RPMI7951 (cell line): ENCODE data around the gene TOB2. TPM values are rescaled to one million over a fixed set of nuclear protein-coding genes. Genes with fewer than 3 reads are reported as not detected.
"Not testable (repeated sequence)": the region's sequence is repeated elsewhere in the genome, so short reads cannot be mapped to it uniquely, and the experiment has no call there.

ENCODE experiments used
- DNase-seq: peaks from one replicate; pipeline ENCODE4 v3.0.0-alpha.2; 2012; ENCODE audit warnings: low read depth
- total RNA-seq: library from RNA; depleted of rRNA; stranded (reverse); fragments of >200 nt; shearing (Covaris generic); gene quantifications from 2 replicates; pipeline ENCODE4 v1.2.3, GENCODE V29; 2014

The TOB2 gene
- total RNA-seq, 1 experiment from 2014 or later = 14.2 TPM

DNA sequence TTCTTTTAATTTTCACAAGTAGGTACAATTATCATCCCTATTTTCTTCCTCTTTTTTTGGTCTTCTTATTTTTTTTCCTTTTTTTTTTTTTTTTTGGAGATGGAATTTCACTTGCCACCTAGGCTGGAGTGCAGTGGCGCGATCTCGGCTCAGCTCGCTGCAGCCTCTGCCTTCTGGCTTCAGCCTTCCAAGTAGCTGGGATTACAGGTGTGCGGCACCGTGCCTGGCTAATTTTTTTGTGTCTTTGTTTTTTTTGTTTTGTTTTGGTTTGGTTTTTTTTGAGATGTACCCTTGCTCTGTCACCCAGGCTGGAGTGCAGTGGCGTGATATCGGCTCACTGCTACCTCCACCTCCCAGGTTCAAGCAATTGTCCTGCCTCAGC lies 16.7 kb downstream of the TOB2 start:
- no peak for DNase-seq

DNA sequence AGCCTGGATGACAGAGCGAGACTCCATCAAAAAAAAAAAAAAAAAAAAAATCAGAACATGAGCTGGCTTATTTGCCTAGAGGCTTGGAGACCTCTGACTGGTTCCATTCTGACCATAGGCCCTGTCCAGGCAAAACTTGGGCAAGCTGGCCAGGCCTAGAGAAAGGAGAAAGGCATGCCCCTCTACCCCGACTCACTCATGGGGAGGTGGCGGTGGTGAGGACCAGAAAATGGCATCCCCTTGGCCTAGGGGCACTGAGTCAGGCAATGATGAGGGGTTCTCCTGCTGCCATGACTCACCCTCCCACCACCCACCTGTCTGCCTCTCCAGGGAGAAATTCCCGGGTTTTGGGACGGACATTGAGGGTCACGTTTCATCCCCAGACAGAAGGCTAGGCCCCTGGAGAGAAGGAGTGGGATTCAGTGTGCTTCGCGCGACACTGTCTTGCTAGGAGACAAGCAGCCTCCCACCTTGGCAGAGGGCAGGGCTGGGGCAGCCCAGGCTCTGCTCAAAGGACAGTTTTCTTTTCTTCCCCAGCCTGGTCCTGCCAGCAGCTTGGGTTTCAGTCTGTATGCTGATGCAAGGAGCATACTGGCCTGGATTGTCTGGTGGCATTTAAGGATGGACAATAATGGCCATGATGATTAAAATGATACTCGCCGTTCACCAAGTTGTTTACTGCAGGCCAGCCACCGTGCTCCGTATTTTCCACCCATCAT lies 17.2 kb downstream of the TOB2 start:
- DNase-seq = peak; percentile 35

DNA sequence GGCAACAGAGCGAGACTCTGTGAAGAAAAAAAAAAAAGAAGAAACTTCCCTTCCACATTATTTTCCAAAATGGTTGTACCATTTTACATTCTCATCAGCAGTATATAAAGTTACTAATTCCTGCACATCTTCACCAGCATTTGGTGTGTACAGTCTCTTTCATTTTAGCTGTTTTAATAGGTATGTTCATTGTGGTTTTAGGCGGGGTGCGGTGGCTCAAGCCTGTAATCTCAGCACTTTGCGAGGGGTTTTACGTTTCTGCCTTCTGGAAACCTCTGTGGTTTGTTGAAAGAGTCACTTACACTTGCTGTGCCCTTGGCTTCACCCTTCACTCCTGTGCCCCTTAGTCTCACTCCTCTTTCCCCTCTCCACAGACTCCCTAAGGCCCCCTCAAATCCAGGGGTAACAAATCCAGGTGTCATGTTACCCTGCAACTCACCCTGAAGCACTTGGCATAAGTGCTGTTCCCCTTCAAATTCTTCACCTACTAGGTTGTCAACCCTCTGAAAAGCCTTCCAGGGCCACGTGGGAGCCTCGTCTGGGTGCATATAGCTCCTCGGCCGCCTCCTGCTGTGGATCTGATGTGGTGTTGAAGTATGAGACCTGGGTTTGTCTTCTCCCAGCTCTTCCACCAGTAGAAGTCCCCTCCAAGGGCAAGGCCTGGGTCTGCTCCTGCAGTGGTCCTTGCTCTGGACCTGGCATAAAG lies 20.8 kb downstream of the TOB2 start:
- DNase-seq = no peak

DNA sequence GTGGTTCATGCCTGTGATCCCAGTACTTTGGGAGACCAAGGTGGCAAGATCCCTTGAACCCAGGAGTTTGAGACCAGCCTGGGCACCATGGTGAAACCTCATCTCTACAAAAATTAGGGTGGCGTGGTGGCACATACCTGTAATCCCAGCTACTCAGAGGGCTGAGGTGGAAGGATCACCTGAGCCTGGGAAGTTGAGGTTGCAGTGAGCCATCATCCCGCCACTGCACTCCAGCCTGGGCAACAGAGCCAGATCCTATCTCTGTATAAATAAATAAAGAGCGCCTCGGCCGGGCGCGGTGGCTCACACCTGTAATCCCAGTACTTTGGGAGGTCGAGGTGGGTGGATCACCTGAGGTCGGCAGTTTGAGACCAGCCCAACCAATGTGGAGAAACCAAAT lies 27.9 kb downstream of the TOB2 start:
- DNase-seq = no peak

- peak; percentile 56 for DNase-seq
These were observed 28.8 kb downstream of the TOB2 start for GRCh38 chr22:41417622-41418390.

DNA sequence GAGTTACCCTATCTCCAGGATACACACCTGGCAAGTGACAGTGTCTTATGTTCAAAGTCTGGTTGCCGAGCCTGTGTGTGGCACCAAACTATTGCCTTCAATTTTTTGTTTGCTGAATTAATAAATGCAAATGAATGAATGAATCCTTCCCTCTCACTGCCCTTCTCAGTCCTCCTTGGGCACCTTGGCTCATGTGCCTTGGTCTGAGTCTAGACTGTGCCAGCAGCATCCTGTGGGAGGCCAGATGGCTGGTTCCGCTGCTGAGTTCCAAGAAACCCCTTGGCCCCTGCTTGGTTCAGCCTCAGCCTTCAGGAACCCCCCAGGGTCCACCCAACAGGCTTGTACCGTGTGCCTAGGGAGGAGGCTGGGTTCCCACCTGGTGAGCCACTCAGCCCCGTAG lies 31.0 kb downstream of the TOB2 start:
- no peak for DNase-seq

GRCh38 chr22:41411021-41411851 lies 35.4 kb downstream of the TOB2 start:
- DNase-seq = no peak

- DNase-seq = no peak
These were observed 36.3 kb downstream of the TOB2 start for GRCh38 chr22:41410311-41410751.

DNA sequence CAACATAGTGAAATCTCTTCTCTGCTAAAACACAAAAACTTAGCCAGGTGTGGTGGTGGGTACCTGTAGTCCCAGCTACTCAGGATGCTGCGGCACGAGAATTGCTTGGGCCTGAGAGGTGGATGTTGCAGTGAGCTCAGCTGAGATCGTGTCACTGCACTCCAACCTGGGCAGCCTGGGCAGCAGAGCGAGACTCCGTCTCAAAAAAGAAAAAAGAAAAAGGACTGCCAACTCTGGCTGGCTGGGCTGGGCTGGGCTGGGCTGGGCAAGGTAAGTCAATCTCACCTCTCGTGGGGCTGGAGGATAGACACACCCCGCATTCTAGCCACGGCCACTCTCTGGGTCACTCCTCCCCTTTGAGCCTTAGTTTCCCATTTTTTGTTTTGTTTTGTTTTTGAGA lies 37.9 kb downstream of the TOB2 start:
- no peak for DNase-seq

GRCh38 chr22:41407433-41407832 lies 39.2 kb downstream of the TOB2 start:
- no peak for DNase-seq

DNA sequence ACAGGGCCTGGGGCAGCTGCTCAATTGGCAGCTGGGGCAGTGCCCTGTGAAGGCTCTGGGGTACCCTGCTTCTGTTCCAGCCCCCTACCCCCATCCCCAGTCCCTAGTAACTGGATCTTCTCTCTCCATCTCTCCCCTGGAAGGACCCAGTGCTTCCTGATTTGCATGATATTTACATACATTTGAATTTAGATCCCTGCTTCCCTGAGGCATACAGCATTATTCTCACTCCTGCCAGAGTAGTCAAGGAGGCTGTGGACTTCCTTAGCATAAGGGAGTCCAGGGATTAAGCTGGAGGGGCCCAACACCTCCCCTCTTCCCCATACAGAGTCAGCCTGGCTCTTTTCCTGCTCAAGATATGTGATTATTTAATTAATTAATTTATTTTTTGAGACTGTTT lies 40.2 kb downstream of the TOB2 start:
- no peak for DNase-seq

GRCh38 chr22:41405588-41405987 lies 41.0 kb downstream of the TOB2 start:
- no peak for DNase-seq

DNA sequence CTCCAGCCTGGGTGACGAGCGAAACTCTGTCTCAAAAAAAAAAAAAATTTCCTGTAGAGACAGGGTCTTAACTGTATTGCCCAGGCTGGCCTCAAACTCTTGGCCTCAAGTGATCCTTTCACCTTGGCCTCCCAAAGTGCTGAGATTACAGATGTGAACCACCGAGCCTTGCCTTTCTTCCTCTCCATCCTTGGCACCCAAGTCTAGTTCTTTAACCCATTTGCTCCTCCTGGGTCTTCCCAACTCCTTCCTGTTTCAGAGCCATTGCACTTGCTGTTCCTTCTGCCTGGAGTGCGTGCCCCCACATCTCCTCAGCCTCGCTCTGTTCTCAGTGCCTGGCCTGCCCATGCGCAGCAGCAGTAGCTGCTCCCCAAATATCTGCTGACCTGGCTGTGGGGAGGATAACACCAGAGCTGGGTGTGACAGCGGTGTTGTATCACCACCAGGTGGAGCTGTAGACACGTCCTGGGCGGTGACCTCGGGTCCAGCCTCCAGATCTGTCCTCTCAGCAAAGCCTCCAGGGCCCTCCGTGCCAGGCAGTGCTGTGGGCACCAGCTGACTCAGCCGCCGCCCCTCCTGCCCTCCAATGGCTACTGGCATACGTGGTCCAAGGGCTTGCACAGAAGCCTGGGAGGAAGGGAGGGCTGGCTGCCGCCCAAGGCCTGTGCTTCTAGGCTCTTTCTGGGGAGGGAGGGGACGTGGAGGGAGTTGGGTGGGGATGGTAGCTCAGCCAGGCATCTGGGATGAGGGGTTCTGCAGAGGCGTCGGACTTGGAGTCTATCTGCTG lies 42.9 kb downstream of the TOB2 start:
- peak; percentile 88 for DNase-seq

DNA sequence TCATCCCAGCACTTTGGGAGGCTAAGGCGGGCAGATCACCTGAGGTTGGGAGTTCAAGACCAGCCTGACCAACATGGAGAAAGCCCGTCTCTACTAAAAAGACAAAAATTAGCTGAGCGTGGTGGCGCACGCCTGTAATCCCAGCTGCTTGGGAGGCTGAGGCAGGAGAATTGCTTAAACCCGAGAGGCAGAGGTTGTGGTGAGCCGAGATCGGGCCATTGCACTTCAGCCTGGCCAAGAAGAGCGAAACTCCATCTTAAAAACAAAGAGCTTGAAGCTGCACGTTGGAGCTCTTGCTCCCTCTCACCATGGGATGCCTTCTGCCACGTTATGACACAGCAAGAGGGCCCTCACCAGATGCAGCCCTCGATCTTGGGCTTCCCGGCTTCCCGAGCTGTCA lies 43.8 kb downstream of the TOB2 start:
- not testable (repeated sequence) for DNase-seq

- peak; percentile 87 for DNase-seq
These were observed 44.6 kb downstream of the TOB2 start for GRCh38 chr22:41401781-41402648.

DNA sequence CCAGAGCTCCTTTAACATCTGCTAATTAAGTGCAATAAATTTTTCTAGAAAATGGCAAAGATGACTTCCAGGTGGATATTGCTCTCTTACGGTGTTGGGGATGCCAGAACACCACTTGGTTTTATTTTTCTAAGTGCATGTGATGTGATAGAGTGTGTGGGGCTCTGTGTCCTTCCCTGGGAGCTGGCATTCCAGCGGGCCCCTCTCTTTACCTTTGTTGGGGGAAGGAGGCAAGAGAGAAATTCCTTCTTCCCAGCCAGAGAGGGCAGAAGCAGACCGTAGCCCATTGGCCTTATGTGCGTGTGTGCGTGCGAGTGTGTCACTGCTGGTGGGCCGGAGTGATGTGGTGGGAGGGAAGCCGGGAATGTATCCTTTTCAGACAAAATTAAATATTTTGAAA lies 47.7 kb downstream of the TOB2 start:
- DNase-seq = no peak

DNA sequence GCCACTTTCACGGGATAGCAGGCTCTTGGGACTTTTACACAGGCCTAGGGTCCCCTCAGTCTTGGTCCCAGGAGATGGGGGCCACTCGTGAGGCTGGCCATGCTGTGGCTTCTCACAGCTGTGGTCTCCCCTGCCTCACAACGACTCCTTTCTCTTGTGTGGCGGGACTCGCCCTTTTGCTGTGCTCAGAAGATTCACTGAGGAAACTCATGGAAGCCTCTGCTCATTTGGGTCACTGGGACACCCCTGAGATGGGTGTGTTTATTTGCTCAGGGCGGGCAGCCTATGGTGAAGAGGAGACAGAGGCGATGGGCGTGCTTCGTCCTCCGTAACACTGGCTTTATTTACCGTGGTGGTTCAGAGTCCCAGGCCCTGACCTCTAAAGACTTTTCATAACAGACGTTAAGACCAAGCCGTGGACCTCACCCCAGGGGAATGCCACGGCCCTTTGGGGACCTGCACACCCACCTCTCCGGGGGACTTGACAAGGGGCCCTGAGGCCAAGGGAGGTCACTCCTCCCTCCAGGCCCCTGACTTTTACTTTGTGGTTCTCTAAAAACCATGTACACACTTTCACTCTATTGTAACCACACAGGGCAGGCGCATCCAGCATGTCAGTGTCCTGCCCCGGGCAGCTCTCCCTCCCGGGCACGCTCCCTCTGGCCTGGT lies 49.3 kb downstream of the TOB2 start:
- DNase-seq = no peak

- no peak for DNase-seq
These were observed 50.9 kb downstream of the TOB2 start for GRCh38 chr22:41395531-41396240.

DNA sequence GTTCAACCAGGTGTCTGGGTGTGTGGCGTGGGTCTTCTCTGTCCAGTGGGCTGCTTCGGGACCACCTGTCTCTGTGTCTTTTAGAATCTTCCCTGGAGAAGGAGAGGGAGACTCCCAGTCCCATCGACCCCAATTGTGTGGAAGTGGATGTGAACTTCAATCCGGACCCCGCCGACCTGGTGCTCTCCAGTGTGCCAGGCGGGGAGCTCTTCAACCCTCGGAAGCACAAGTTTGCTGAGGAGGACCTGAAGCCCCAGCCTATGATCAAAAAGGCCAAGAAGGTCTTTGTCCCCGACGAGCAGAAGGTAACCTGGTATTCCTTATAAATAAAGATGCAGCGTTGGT lies 52.6 kb downstream of the TOB2 start:
- DNase-seq = no peak
